Omental fat pad (tissue), 4 donors: ENCODE measurements around the gene SECISBP2. TPM values are rescaled to one million over a fixed set of nuclear protein-coding genes. Genes with fewer than 3 reads are reported as not detected.

Experiments used
- ATAC-seq: fragments of 150-250 bp; one replicate; pipeline ENCODE4 v1.9.1; 2016; ENCODE audit warnings: mild to moderate bottlenecking, moderate library complexity; ENCODE audit not compliant: low FRiP score
- DNase-seq: peaks from one replicate; pipeline ENCODE4 v3.0.0-alpha.2; 2019; ENCODE audit warnings: low spot score
- total RNA-seq, 4 donors: library from RNA; depleted of rRNA; stranded (reverse); fragments of >200 nt; gene quantifications; one replicate each; pipeline ENCODE4 v1.1.0, GENCODE V29; 2016
- TF ChIP-seq, protein P1 (sequence below), 3 donors: fragments of 450-650 bp; IDR thresholded peaks; one replicate each; pipeline ENCODE4 v1.5.1; 2016 to 2017; ENCODE audit warnings: antibody characterized with exemption in 3 of 3, mild to moderate bottlenecking in 3 of 3, moderate library complexity in 2 of 3

SECISBP2 gene
- total RNA-seq, 4 donors from 2014 or later = 45.8 to 68.4 (median 54.2) TPM

DNA sequence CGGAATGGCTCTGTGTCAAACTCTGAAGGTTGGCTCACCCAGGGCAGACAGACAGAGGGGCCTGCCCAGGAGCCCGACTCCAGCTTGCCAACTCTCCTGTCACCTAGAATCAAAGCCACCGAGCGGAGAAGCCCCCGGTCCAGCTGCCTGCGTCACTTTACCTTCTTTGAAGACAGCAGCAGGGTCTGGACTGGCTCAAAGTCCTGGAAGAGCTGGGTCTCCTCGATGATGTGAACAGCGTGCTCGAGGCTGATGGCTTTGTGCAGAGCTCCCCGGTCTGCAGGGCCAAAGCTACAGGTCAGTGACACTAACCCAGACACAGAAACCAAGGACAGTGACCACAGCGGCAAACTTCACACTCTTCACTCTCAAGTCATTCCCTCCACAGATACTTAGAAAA, 67.9 kb downstream of the SECISBP2 start:
- ATAC-seq (no peak), DNase-seq (no peak)
- TF ChIP-seq, protein P1, sequence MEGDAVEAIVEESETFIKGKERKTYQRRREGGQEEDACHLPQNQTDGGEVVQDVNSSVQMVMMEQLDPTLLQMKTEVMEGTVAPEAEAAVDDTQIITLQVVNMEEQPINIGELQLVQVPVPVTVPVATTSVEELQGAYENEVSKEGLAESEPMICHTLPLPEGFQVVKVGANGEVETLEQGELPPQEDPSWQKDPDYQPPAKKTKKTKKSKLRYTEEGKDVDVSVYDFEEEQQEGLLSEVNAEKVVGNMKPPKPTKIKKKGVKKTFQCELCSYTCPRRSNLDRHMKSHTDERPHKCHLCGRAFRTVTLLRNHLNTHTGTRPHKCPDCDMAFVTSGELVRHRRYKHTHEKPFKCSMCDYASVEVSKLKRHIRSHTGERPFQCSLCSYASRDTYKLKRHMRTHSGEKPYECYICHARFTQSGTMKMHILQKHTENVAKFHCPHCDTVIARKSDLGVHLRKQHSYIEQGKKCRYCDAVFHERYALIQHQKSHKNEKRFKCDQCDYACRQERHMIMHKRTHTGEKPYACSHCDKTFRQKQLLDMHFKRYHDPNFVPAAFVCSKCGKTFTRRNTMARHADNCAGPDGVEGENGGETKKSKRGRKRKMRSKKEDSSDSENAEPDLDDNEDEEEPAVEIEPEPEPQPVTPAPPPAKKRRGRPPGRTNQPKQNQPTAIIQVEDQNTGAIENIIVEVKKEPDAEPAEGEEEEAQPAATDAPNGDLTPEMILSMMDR (IDR thresholded peaks at IDR 0.05) = no peak

DNA sequence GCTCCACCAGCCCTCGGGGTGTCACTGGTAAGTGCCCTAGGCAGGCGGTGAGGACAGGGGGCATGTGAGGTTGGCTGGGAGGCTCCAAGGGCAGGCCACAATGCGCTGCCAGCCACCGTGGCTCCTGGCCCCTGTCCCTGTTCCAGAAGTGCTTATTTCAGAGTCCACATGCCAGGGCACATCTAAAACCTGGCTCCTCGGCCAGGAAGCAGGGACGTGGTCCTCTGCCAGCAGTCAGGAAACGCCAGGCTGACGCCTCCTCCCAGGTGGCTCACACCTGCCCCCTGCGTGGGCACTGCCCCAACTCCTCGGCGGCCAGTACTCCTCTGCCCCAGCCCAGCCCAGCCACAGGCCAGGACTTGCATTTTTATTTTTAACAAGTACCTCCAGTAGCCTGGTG, 68.5 kb downstream of the SECISBP2 start:
- ATAC-seq (no peak), DNase-seq (no peak)

GRCh38 chr9:89387197-89387849, 69.0 kb downstream of the SECISBP2 start:
- DNase-seq = no peak
- TF ChIP-seq, protein P1 (IDR thresholded peaks at IDR 0.05) = no peak

More for the DNA sequence above, 68.5 kb downstream of the SECISBP2 start:
- TF ChIP-seq, protein P1 (IDR thresholded peaks at IDR 0.05) = no peak

GRCh38 chr9:89388084-89388867, 70.0 kb downstream of the SECISBP2 start:
- ATAC-seq (peak; percentile 83), DNase-seq (peak; percentile 32)
- TF ChIP-seq, protein P1 (IDR thresholded peaks at IDR 0.05) = no peak

More at GRCh38 chr9:89387197-89387849, 69.0 kb downstream of the SECISBP2 start:
- no peak for ATAC-seq

GRCh38 chr9:89388868-89389177, 70.5 kb downstream of the SECISBP2 start:
- TF ChIP-seq, protein P1 (IDR thresholded peaks at IDR 0.05) = no peak
- ATAC-seq = no peak
- no peak for DNase-seq

GRCh38 chr9:89390068-89390555, 71.8 kb downstream of the SECISBP2 start:
- ATAC-seq (no peak), DNase-seq (no peak)
- TF ChIP-seq, protein P1 (IDR thresholded peaks at IDR 0.05) = no peak
